Measurements from ENCODE around the gene SMURF1.
"Not testable (repeated sequence)": the region's sequence is repeated elsewhere in the genome, so short reads cannot be mapped to it uniquely, and the experiment has no call there.

The SMURF1 gene

GRCh38 chr7:99094401-99094800, 49.5 kb downstream of the SMURF1 start:
- no peak for DNase-seq

GRCh38 chr7:99092064-99092720, 51.7 kb downstream of the SMURF1 start:
- no peak for DNase-seq

DNA sequence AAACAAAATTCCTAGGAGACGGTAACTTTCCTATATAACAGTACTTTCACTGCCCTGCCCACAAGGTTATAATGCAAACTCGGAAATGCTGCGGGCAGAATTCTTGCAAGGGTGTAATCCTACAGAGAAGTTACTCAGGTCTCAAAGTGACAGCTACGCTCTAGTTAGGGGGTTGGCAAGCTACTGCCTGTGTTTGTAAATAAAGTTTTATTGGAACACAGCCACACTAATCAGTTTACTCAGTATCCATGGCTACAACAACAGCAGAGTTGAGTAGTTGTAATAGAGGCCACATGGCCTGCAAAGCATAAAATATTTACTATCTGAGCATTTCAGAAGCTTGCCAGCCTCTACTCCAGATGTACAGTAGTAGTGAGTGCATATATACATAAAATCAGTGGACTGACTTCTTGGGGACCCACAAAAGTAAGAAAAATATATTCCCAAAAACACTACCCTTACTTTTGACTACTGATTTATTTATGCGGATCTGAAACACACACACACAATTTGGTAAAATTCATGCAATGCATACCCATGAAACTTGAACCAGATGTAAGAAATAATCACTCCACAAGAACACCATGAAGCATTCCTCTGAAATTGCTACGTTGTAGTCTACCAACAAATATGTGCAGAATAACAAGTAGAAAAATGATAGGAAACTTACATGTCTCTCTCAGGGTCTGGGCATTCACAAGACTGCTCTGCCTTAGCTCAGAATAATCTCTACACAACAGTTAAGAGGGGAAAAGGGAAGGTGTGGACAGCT, 53.0 kb downstream of the SMURF1 start:
- no peak for DNase-seq

- no peak for DNase-seq
Observed at GRCh38 chr7:99089914-99090629, 53.8 kb downstream of the SMURF1 start.

DNA sequence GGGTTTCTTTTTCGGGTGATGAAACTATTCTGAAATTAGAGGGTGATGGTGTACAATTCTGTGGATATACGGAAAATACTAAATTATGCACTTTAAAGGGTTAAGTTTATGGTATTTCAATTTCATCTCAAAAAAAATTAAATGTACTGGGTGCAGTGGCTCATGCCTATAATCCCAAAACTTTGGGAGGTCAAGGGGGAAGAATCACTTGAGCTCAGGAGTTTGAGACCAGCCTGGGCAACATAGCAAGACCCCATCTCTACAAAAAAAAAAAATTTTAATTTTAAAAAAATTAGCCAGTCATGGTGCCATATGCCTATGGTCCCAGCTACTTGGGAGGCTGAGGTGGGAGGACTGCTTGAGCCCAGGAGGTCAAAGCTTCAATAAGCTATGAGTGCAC, 57.0 kb downstream of the SMURF1 start:
- DNase-seq, result no peak

DNA sequence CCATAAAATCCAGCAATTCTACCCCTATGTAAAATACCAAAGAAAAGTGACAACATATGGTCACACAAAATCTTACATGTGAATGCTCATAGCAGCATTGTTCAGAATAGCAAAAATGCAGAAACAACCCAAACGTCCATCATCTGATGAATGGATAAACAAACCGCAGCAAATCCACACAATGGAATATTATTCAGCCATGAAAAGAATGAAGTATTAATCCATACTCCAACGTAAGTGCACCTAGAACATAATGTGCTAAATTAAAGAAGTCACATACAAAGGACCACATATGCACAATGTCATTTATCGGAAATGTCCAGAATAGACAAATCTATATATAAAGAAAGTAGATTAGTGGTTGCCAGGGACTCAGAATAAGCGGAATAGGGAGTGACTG, 57.4 kb downstream of the SMURF1 start:
- no peak for DNase-seq

DNA sequence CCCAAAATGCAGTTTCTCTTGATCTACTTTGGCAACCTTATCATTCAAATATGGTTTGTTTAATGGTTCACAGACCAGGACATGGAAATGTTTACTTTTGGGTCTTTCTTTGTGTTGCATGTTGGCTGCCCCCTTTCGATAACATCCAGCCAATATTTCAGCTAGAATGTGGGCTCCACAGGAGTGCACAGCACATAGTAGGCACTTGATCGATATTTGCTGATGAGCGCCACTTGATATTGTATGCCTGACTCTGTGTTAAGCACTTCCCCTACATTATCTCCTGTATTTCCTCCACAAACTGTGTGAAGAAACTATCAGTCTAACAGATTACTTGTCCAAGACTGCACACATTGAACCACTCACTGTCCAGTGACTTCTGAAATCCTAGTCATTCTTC, 60.2 kb downstream of the SMURF1 start:
- DNase-seq, result no peak

DNA sequence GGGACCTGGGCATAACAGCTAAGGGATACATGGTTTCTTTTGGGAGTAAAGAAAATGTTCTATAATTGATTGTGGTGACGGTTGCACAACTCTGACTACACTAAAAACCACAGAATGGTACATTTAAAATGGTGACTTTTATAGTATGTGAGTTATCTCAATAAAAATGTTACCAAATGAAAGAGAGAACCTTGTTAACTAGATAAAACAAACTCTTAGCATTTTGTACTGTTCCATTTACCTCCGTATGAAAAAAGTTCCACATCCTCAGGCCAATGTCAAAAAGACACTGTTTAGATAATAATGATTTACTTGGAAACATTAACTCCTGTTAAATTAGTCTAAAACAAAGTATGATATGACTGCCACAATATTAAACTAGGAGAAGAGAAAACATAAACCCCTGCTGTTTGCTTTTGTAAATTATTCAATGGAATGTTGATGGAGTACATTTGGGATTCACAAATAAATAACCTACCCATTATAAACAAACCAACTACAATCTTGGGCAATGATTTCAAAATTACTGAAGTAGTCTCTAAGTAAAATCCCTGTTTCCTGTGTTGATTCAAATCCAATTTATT, 60.7 kb downstream of the SMURF1 start:
- DNase-seq, result no peak

DNA sequence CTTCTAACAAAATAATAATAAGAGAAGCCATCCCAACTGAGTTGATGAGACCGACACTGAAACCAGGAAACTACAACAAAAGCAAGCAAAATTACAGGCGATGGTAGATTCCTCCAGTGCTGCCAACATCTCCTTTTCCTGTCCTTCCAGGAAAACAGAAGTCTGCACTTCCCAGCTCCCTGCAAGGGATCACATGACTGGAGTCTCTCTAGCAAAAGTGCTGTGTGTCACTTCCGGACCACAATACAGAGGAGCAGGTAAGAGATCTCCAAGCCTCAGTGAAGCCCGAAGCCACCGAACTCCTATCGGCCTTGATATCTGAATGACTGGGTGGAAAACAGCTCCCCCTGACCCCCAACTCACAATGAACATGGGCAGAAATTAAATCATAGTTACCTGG, 63.2 kb downstream of the SMURF1 start:
- DNase-seq, result no peak

- DNase-seq, result peak; percentile 44
Observed at GRCh38 chr7:99079104-99079503, 64.8 kb downstream of the SMURF1 start.

DNA sequence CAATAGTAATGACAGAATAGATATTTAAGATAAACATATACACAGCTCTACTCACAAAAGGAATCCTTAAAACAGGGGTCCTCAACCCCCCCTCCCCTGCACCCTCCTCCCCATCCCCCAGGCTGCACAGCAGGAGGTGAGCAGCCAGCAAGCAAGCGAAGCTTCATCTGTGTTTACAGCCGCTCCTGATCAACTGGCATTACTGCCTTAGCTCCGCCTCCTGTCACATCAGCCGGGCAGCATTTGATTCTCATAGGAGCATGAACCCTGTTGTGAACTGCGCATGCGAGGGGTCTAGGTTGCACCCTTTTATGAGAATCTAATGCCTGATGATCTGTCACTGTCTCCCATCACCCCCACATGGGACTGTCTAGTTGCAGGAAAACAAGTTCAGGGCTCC, 65.5 kb downstream of the SMURF1 start:
- DNase-seq, result no peak

GRCh38 chr7:99076615-99077014, 67.3 kb downstream of the SMURF1 start:
- DNase-seq, result no peak

DNA sequence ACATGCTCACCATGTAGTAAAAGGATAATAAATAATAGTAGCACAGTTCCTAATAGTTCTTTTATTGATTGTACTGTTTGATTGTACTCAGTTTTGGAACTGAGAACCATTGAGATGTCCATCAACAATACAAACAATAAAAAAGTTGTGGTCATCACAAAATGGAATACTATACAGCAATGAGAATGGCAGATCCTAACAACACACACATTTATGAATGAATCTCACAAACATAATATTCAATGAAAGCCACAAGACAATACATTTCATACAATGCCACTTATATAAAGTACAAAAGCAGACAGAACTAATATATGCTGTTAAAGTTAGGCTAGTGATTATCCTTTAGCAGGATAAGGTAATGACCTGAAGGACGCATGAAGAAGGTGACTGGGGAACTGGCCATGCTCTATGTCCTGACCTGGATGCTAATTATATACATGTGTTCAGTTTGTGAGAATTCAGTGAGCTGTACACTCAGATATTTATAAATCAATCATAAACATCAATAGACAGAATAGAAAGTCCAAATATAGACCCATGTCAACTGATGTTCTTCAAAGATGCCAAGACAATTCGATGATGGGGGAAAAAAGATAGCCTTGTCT, 70.0 kb downstream of the SMURF1 start:
- DNase-seq, result no peak

DNA sequence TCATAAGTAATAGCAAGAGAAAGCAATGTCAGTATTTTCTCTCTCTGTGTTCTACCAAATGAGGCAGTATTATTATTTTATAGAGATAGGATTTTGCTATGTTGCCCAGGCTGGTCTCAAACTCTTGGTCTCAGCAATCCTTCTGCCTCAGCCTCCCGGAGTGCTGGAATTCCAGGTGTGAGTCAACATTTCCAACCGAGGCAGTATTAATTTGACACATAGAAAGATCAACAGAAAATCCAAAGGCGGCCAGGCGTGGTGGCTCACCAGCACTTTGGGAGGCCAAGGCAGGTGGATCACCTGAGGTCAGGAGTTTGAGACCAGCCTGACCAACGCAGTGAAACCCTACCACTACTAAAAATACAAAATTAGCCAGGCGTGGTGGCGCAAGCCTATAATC, 71.8 kb downstream of the SMURF1 start:
- DNase-seq, result no peak

DNA sequence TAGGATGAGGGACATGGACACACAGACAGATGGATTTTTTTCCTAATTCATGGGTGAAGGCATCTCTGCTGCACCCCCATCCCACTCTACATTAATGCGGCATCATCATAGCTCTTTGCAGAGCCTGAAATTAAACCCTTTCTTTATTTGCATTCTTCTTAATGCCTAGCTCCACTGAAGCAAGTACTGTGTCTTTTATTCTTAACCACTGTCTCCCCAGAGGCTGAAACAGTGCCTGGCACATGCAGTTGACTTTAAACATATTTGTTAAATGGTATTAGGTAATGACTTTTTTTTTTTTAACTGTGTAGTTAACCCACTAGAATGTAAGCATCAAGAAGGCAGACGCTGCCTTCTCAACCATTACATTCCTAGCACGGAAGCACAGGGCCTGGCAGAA, 73.5 kb downstream of the SMURF1 start:
- no peak for DNase-seq

DNA sequence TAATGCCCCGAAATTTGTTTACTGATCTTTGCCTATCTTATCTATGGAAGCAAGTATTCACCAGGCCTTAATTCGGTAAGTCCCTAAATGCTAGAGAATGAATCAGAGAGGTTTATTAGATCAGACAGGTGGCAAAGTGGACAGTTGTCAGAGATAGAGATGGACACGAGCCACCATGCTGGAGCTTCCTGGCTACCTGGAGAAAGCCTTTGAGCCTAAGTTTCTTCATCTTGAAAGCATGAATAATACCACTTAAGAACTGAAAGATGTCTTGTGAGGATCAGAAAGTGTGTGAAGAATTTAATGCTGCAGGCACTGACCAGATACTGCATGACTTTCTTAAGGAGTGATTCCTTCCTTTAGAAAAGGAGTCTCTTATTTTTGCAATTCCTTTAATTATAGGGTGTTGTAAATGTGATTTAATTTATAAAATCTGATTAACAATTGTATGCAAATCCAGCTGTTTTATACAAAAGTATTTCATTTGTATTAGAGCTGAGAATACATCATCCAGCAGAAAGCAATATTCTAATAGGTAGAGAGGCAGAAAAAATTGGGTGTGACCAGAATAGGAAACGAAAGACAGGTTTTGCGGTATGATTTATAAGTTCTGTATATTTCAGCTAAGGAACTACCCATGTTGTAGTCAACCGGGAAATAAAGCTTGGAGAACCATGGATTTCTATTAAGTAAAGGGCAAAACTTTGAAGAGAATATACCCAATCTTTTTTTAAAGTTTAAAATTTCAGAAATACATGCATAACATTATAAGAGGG, 82.7 kb downstream of the SMURF1 start:
- DNase-seq, result no peak

GRCh38 chr7:99054781-99055180, 89.1 kb downstream of the SMURF1 start:
- DNase-seq, result no peak

DNA sequence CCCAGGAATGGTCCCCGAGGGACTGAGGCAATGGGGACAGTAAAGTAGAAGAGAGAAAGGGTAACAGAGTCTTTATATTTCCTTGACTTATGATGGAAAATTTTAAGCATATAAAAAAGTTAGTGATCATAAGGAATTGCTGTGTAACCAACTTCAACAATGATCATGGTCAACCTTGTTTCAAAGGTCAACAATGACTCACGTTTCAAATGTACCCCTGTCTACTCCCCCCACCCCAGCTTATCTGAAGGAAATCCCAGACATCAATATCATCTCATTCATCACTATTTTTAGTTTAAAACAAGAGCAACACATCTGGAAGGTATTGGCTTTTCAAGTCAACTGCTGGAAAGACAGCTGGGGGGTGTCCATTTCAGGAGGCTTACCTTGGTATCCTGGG, 92.9 kb downstream of the SMURF1 start:
- DNase-seq, result no peak

DNA sequence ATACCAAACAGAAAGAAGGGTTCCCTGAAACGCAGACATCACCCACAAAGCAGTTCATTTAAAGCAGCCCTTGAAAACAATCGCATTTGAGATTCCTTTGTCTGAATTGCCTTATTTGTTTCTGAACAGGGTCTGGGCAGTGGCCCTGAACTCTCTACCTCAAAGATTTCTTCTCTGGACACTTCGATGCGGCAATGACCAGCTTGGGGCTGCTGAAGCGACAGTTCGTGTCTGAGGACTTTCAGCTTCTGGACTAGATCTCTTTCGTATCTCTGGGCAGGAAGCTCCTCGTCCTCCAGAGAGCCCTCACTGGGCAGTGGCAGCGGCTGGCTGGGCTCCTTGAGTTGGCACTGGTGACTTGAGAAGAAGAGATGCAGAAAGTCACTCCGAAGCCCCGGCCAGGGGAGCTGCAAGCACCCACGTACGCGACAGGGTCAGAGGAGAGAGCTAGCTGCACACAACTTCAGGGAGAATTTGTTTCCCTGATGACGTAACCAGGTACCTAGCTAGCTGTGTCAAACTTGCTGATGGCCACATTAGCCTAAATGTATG, 96.3 kb downstream of the SMURF1 start:
- no peak for DNase-seq

DNA sequence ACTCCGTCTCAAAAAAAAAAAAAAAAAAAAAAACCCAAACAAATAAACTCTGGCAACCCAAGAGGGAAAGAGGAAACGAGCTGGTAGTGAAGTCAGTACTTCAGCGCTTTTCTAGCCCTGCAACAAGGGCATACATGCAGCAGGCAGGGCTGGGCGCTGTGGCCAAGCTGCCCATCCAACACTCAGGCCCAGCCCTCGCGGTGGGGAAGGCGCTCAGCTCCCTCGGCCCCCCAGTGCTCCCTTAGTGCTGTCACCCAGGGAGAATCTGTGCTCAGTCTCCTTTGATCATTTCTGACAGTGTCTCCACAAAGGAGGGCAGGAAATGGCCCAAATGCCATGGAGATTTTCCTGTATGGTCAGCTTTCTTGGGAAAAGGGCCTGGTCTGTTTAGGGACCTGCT, 97.2 kb downstream of the SMURF1 start:
- no peak for DNase-seq

DNA sequence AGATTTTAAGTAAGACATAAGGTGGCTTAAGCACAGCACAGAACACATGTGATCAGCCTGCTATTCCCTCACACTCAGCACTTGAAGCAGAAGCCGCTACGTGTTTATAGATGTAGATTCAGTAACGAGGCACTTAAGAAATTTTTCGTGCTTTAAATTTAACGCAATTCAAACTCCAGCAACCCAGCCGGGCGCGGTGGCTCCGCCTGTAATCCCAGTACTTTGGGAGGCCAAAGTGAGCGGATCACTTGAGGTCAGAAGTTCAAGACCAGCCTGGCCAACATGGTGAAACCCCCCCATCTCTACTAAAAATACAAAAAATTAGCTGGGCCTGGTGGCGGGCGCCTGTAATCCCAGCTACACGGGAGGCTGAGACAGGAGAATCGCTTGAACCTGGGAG, 97.6 kb downstream of the SMURF1 start:
- DNase-seq, result not testable (repeated sequence)

- DNase-seq, result not testable (repeated sequence)
Observed at GRCh38 chr7:99044858-99045257, 99.0 kb downstream of the SMURF1 start.

All from NCI-H2227 treated with DMSO at 0.1 percent for 48 hours (cell line).